ENCODE data around the gene ACTN4.

ACTN4 gene

GRCh38 chr19:38721496-38721895 lies 74.0 kb downstream of the ACTN4 start:
- H3K4me2 ChIP-seq (ENCODE audit: insufficient read depth, low read length): no peak overlapping the region
- H3K9ac ChIP-seq (ENCODE audit: low read depth, low read length): no peak overlapping the region
- no peak overlapping the region for H3K27ac ChIP-seq (ENCODE audit: low read length)
- H3K27me3 ChIP-seq (ENCODE audit: insufficient read depth, low read length, poor library complexity): no peaks in the 10 kb centered on the region
- TF ChIP-seq EZH2 (IDR thresholded peaks at IDR 0.05; ENCODE audit: borderline replicate concordance, low read depth, low read length, severe bottlenecking): no peak
- no peak for TF ChIP-seq CTCF (IDR thresholded peaks at IDR 0.05; ENCODE audit: borderline replicate concordance, extremely low read depth, low read length, poor library complexity, severe bottlenecking)
- no peaks in the 10 kb centered on the region for H3K4me1 ChIP-seq (ENCODE audit: insufficient read depth, low read length)
- peaks cover 25% of the 10 kb centered on the region for H4K20me1 ChIP-seq (ENCODE audit: insufficient read depth, low read length)
- DNase-seq (no peak), ATAC-seq (ENCODE audit: insufficient read depth, low read depth) (no peak)
- H3K79me2 ChIP-seq (ENCODE audit: insufficient read depth, low read length): no peaks in the 10 kb centered on the region
- no peak overlapping the region for H2AFZ ChIP-seq (ENCODE audit: low read depth, low read length)
- H3K36me3 ChIP-seq (ENCODE audit: insufficient read depth, low read length): peaks cover 96% of the 10 kb centered on the region
- no peak overlapping the region for H3K4me3 ChIP-seq (ENCODE audit: low read depth in 1 of 2, low read length in 2 of 2)
- no peaks in the 10 kb centered on the region for H3K9me3 ChIP-seq (ENCODE audit: insufficient read depth, low read length, severe bottlenecking)

GRCh38 chr19:38721979-38722773 lies 74.7 kb downstream of the ACTN4 start:
- Histone ChIP-seq H2AFZ (ENCODE audit: low read depth, low read length) (no peak overlapping the region), H3K27ac (ENCODE audit: low read length) (no peak overlapping the region), H3K9ac (ENCODE audit: low read depth, low read length) (no peak overlapping the region), H3K27me3 (ENCODE audit: insufficient read depth, low read length, poor library complexity) (no peaks in the 10 kb centered on the region), H3K36me3 (ENCODE audit: insufficient read depth, low read length) (peaks cover 96% of the 10 kb centered on the region), H3K79me2 (ENCODE audit: insufficient read depth, low read length) (no peaks in the 10 kb centered on the region), H3K4me1 (ENCODE audit: insufficient read depth, low read length) (no peaks in the 10 kb centered on the region), H3K4me3 (ENCODE audit: low read depth in 1 of 2, low read length in 2 of 2) (no peak overlapping the region), H3K4me2 (ENCODE audit: insufficient read depth, low read length) (no peak overlapping the region), H4K20me1 (ENCODE audit: insufficient read depth, low read length) (peaks cover 27% of the 10 kb centered on the region), H3K9me3 (ENCODE audit: insufficient read depth, low read length, severe bottlenecking) (no peaks in the 10 kb centered on the region)
- DNase-seq (no peak), ATAC-seq (ENCODE audit: insufficient read depth, low read depth) (no peak)
- TF ChIP-seq EZH2 (IDR thresholded peaks at IDR 0.05; ENCODE audit: borderline replicate concordance, low read depth, low read length, severe bottlenecking): no peak
- no peak for TF ChIP-seq CTCF (IDR thresholded peaks at IDR 0.05; ENCODE audit: borderline replicate concordance, extremely low read depth, low read length, poor library complexity, severe bottlenecking)

GRCh38 chr19:38722947-38723605 lies 75.6 kb downstream of the ACTN4 start:
- Histone ChIP-seq H3K4me2 (ENCODE audit: insufficient read depth, low read length) (no peak overlapping the region), H3K36me3 (ENCODE audit: insufficient read depth, low read length) (peaks cover 95% of the 10 kb centered on the region), H3K27me3 (ENCODE audit: insufficient read depth, low read length, poor library complexity) (no peaks in the 10 kb centered on the region), H2AFZ (ENCODE audit: low read depth, low read length) (no peak overlapping the region), H3K4me3 (ENCODE audit: low read depth in 1 of 2, low read length in 2 of 2) (no peak overlapping the region), H3K4me1 (ENCODE audit: insufficient read depth, low read length) (no peaks in the 10 kb centered on the region), H3K27ac (ENCODE audit: low read length) (no peak overlapping the region), H3K9me3 (ENCODE audit: insufficient read depth, low read length, severe bottlenecking) (no peaks in the 10 kb centered on the region), H3K9ac (ENCODE audit: low read depth, low read length) (no peak overlapping the region), H4K20me1 (ENCODE audit: insufficient read depth, low read length) (peaks cover 27% of the 10 kb centered on the region), H3K79me2 (ENCODE audit: insufficient read depth, low read length) (no peaks in the 10 kb centered on the region)
- DNase-seq (no peak), ATAC-seq (ENCODE audit: insufficient read depth, low read depth) (no peak)
- TF ChIP-seq CTCF (IDR thresholded peaks at IDR 0.05; ENCODE audit: borderline replicate concordance, extremely low read depth, low read length, poor library complexity, severe bottlenecking) (no peak), EZH2 (IDR thresholded peaks at IDR 0.05; ENCODE audit: borderline replicate concordance, low read depth, low read length, severe bottlenecking) (no peak)

All from DND-41 (cell line).